GM12891 (cell line): ENCODE results near the gene FBP2.

Source experiments
- DNase-seq: peaks from one replicate; pipeline ENCODE4 v3.0.0; 2011; ENCODE audit warnings: low spot score; ENCODE audit not compliant: insufficient read length
- FAIRE-seq: peaks from 2 replicates; lab custom pipeline; 2011; peaks lifted over from hg19 to GRCh38; lab: Jason Lieb, UNC
- PAX5 ChIP-seq: IDR thresholded peaks from 2 replicates; pipeline ENCODE4 v1.6.1; 2011; ENCODE audit warnings: low read length, moderate library complexity, mild to moderate bottlenecking; ENCODE audit not compliant: insufficient read depth, severe bottlenecking
- POLR2A ChIP-seq: IDR thresholded peaks from 2 replicates; pipeline ENCODE4 v1.6.1; 2011; ENCODE audit warnings: low read depth, low read length, control low read depth
- POLR2AphosphoS5 ChIP-seq: IDR thresholded peaks from 2 replicates; pipeline ENCODE4 v1.6.1; 2011; ENCODE audit warnings: low read depth, low read length, control low read depth
- POU2F2 ChIP-seq: IDR thresholded peaks from 2 replicates; pipeline ENCODE4 v1.6.1; 2011; ENCODE audit warnings: low read depth, mild to moderate bottlenecking, control low read depth, low read length, moderate library complexity
- SPI1 ChIP-seq: IDR thresholded peaks from 2 replicates; pipeline ENCODE4 v1.6.1; 2011; ENCODE audit warnings: low read depth, low read length, control low read depth
- TAF1 ChIP-seq: IDR thresholded peaks from 2 replicates; pipeline ENCODE4 v1.6.1; 2011; ENCODE audit warnings: low read depth, low read length, control low read depth

The FBP2 gene

GRCh38 chr9:94511955-94512265, 81.7 kb downstream of the FBP2 start:
- no peak for DNase-seq

DNA sequence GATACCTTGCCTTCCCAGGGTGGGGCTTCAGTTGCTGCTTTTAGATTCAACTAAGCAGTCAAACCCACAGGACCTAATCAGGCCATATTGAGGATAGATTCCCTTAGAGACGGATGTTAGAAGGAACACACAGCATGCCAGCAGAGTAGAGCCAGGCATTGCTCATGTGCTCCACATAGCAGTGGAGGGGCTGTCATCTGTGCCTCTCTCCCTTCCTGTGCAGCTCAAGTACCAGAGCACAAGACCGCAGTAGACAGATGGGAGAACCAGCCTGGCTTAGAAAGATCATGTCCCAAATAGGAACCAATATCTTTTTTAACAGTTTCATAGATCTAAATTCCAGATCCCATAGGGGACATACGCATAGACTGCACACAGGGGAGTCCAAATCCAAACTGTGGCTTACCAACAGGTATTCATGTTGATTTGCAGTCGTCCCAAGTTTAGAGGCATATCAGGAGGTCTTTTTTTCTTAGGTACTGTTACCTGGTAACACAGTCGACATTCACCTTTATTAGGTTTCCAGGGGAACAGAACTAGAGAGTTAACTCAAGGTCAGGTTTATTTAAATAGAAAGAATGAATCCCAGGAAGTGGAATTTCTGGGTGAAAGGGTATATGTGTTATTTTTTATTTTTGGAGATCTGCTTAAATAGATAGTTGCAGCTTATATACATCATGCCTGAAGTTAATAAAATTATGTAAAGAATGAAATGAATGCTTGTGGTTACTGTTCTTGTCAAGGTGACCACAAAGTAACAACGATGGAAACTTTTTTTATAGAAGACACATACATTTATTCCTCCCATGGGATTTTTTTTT, 82.3 kb downstream of the FBP2 start:
- DNase-seq (no peak), FAIRE-seq (no peak)
- no peak for TF ChIP-seq TAF1

More at GRCh38 chr9:94511955-94512265, 81.7 kb downstream of the FBP2 start:
- no peak for TF ChIP-seq TAF1
- TF ChIP-seq POLR2A, result no peak
- no peak for TF ChIP-seq SPI1
- no peak for TF ChIP-seq PAX5
- no peak for TF ChIP-seq POU2F2
- TF ChIP-seq POLR2AphosphoS5, result no peak
- FAIRE-seq, result no peak
